Stomach (tissue), 4 donors: ENCODE data around the gene CIZ1.
"Not testable (repeated sequence)": the region's sequence is repeated elsewhere in the genome, so short reads cannot be mapped to it uniquely, and the experiment has no call there.

ENCODE experiments used
- CTCF ChIP-seq, 7 experiments: fragments of 450-650 bp in 4 of 7; fragments of 200-600 bp in 3 of 7; sonication (generic) in 3 of 7; IDR thresholded peaks; one replicate each; pipeline ENCODE4 v1.5.1; 2016 to 2019; ENCODE audit warnings: antibody characterized with exemption in 7 of 7, control low read depth in 2 of 7, mild to moderate bottlenecking in 1 of 7
- POLR2A ChIP-seq, 4 donors: fragments of 450-650 bp; IDR thresholded peaks; one replicate each; pipeline ENCODE4 v1.6.1; 2016; ENCODE audit warnings: antibody characterized with exemption in 4 of 4, control low read depth in 2 of 4, mild to moderate bottlenecking in 1 of 4, moderate library complexity in 1 of 4

GRCh38 chr9:128135561-128135960 lies 55.8 kb downstream of the CIZ1 start:
- TF ChIP-seq CTCF, POLR2A (IDR thresholded peaks at IDR 0.05): not testable (repeated sequence)
